DOHH2 (cell line): Measurements from ENCODE around the gene CARD11.

ENCODE experiments used
- H3F3A ChIP-seq: fragments of 200-600 bp; sonication (generic), shearing (Covaris generic); 2 replicates; pipeline ENCODE4 v1.6.0; 2016; ENCODE audit warnings: antibody characterized with exemption, mild to moderate bottlenecking; ENCODE audit not compliant: control insufficient read depth, insufficient read depth
- H3K27ac ChIP-seq: fragments of 200-600 bp; sonication (generic); 2 replicates; pipeline ENCODE4 v1.5.1; 2014; ENCODE audit warnings: low read depth, mild to moderate bottlenecking, low read length, moderate library complexity
- H3K27me3 ChIP-seq: fragments of 200-600 bp; sonication (generic); 2 replicates; pipeline ENCODE4 v1.6.1; 2014; ENCODE audit warnings: mild to moderate bottlenecking, low read length, mixed read lengths; ENCODE audit not compliant: control insufficient read depth
- H3K36me3 ChIP-seq: fragments of 200-600 bp; sonication (generic); 2 replicates; pipeline ENCODE4 v1.6.1; 2014; ENCODE audit warnings: mild to moderate bottlenecking, low read length, moderate library complexity, mixed read lengths; ENCODE audit not compliant: control insufficient read depth
- H3K4me1 ChIP-seq: fragments of 200-600 bp; sonication (generic); 2 replicates; pipeline ENCODE4 v1.6.1; 2014; ENCODE audit warnings: mild to moderate bottlenecking, low read length, mixed read lengths; ENCODE audit not compliant: control insufficient read depth
- H3K4me2 ChIP-seq: fragments of 200-600 bp; sonication (generic); 2 replicates; pipeline ENCODE4 v1.6.0; 2014; ENCODE audit warnings: mild to moderate bottlenecking, low read length, moderate library complexity
- H3K4me3 ChIP-seq: fragments of 200-600 bp; sonication (generic); 2 replicates; pipeline ENCODE4 v1.5.1; 2014; ENCODE audit warnings: mild to moderate bottlenecking, low read length, mixed read lengths
- H3K79me2 ChIP-seq: fragments of 200-600 bp; sonication (generic); 2 replicates; pipeline ENCODE4 v1.6.1; 2014; ENCODE audit warnings: mild to moderate bottlenecking, low read length, mixed read lengths; ENCODE audit not compliant: control insufficient read depth
- H3K9me2 ChIP-seq: fragments of 200-600 bp; sonication (generic); replicated peaks from 2 replicates; pipeline ENCODE4 v1.6.1; 2014; ENCODE audit warnings: mild to moderate bottlenecking, low read length, mixed read lengths; ENCODE audit not compliant: control insufficient read depth
- H3K9me3 ChIP-seq: fragments of 200-600 bp; sonication (generic); 2 replicates; pipeline ENCODE4 v1.6.1; 2014; ENCODE audit warnings: antibody characterized with exemption, low read length, mixed read lengths; ENCODE audit not compliant: control insufficient read depth, insufficient read depth
- H4K20me1 ChIP-seq: fragments of 200-600 bp; sonication (generic); 2 replicates; pipeline ENCODE4 v1.6.0; 2014; ENCODE audit warnings: low read depth, mild to moderate bottlenecking, antibody characterized with exemption, low read length, moderate library complexity; ENCODE audit not compliant: control insufficient read depth, insufficient read depth
- EZH2phosphoT487 ChIP-seq: fragments of 200-600 bp; sonication (generic); IDR thresholded peaks from 2 replicates; pipeline ENCODE4 v1.6.1; 2017; ENCODE audit warnings: borderline replicate concordance, mild to moderate bottlenecking, antibody characterized with exemption, low read length, moderate library complexity, mixed read lengths
- TF ChIP-seq, protein P1 (sequence below): fragments of 200-600 bp; sonication (generic); IDR thresholded peaks from one replicate; pipeline ENCODE4 v1.5.1; 2014; ENCODE audit warnings: antibody characterized with exemption, mild to moderate bottlenecking, low read depth, low read length; ENCODE audit not compliant: poor library complexity, severe bottlenecking

Gene CARD11

GRCh38 chr7:3065724-3066143 is 22.1 kb upstream of the CARD11 start:
- H3K27ac ChIP-seq: no peak overlapping the region

GRCh38 chr7:3064067-3064466 is 20.4 kb upstream of the CARD11 start:
- no peaks in the 10 kb centered on the region for H3K9me3 ChIP-seq
- no peak overlapping the region for H3K4me2 ChIP-seq
- H4K20me1 ChIP-seq: no peaks in the 10 kb centered on the region
- no peaks in the 10 kb centered on the region; the same call in 1 of the 2 replicates for H3F3A ChIP-seq
- no peaks in the 10 kb centered on the region for H3K36me3 ChIP-seq
- no peaks in the 10 kb centered on the region for H3K9me2 ChIP-seq
- H3K27ac ChIP-seq: no peak overlapping the region
- TF ChIP-seq, protein P1, sequence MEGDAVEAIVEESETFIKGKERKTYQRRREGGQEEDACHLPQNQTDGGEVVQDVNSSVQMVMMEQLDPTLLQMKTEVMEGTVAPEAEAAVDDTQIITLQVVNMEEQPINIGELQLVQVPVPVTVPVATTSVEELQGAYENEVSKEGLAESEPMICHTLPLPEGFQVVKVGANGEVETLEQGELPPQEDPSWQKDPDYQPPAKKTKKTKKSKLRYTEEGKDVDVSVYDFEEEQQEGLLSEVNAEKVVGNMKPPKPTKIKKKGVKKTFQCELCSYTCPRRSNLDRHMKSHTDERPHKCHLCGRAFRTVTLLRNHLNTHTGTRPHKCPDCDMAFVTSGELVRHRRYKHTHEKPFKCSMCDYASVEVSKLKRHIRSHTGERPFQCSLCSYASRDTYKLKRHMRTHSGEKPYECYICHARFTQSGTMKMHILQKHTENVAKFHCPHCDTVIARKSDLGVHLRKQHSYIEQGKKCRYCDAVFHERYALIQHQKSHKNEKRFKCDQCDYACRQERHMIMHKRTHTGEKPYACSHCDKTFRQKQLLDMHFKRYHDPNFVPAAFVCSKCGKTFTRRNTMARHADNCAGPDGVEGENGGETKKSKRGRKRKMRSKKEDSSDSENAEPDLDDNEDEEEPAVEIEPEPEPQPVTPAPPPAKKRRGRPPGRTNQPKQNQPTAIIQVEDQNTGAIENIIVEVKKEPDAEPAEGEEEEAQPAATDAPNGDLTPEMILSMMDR: no peak
- TF ChIP-seq EZH2phosphoT487: no peak
- H3K4me1 ChIP-seq: peaks cover 40% of the 10 kb centered on the region
- H3K79me2 ChIP-seq: no peaks in the 10 kb centered on the region
- H3K27me3 ChIP-seq: peaks cover 15% of the 10 kb centered on the region
- no peak overlapping the region for H3K4me3 ChIP-seq

More at GRCh38 chr7:3065724-3066143, 22.1 kb upstream of the CARD11 start:
- TF ChIP-seq EZH2phosphoT487: no peak
- TF ChIP-seq, protein P1: peak; percentile 99
- H3F3A ChIP-seq: no peaks in the 10 kb centered on the region; the same call in 1 of the 2 replicates
- H3K9me2 ChIP-seq: no peaks in the 10 kb centered on the region
- H3K4me3 ChIP-seq: peak overlapping the region; percentile 21
- peaks cover 47% of the 10 kb centered on the region for H3K4me1 ChIP-seq
- no peaks in the 10 kb centered on the region for H3K36me3 ChIP-seq
- H3K79me2 ChIP-seq: no peaks in the 10 kb centered on the region
- H3K4me2 ChIP-seq: peak overlapping the region; percentile 43
- H4K20me1 ChIP-seq: no peaks in the 10 kb centered on the region
- peaks cover 1% of the 10 kb centered on the region; the same call in 1 of the 2 replicates for H3K9me3 ChIP-seq
- peaks cover 15% of the 10 kb centered on the region for H3K27me3 ChIP-seq

DNA sequence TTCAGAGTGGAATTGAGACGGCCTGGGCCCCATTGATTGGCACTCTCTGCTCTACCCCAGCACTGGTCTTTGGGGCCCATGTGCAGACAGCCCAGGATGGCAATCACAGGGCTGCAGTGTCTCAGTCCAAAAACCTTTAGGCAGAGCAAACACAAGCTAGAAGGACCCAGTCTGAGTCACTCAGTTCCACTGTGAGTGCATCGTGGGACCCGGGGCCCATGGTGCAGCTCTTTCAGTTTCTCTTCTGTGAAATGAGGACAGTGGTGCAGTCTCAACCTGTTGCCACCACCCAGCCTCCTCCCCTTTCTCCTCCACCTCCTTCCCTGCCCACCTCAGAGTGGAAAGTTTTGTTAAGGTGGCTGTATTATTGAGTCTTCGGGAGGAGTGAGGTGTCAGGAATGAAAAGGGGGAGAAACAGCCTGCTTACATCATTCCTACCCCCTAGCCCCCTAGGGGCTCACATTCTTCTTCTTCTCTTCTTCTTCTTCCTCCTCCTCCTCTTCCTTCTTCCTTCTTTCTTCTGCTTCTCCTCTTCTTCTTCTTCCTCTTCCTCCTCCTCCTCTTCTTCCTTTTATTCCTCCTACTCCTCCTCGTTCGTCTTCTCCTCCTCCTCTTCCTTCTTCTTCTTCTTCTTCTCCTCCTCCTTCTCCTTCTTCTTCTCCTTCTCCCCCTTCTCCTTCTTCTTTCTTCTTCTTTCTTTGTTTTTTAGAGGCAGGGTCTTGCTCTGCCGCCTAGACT is 19.5 kb upstream of the CARD11 start:
- Histone ChIP-seq H3K79me2 (no peaks in the 10 kb centered on the region), H3K9me3 (no peaks in the 10 kb centered on the region), H4K20me1 (no peaks in the 10 kb centered on the region), H3K27ac (no peak overlapping the region), H3K4me1 (peaks cover 32% of the 10 kb centered on the region), H3K9me2 (no peaks in the 10 kb centered on the region), H3K36me3 (no peaks in the 10 kb centered on the region), H3K4me2 (no peak overlapping the region), H3F3A (no peaks in the 10 kb centered on the region; the same call in 1 of the 2 replicates), H3K27me3 (peaks cover 17% of the 10 kb centered on the region), H3K4me3 (no peak overlapping the region)
- TF ChIP-seq EZH2phosphoT487: no peak
- TF ChIP-seq, protein P1: no peak
